Measurements from ENCODE around the gene TEP1. TPM values are rescaled to one million over a fixed set of nuclear protein-coding genes. Genes with fewer than 3 reads are reported as not detected.

Gene TEP1
- total RNA-seq, 1 experiment from 2014 or later = 15.8 TPM

DNA sequence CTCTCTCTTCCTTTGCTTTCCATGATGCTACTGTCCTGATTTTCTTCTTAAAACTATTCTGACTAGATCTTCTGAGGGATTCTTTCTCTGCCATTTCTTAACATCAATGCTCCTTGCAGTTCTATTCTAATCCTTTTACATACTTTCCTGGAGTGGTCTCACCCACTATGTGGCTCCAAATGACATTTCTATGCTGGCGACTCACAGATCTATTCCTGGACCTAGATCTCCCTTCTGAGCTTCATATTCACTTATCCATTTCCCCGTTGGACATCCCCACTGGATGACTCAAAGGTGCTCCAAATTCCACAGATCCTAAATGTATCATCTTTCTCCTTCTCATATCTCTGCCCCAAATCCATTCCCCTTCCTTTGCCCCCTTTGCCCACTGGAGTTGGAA, 4.1 kb downstream of the TEP1 start:
- Histone ChIP-seq H4K20me1 (ENCODE audit: control insufficient read depth, insufficient read depth, insufficient read length) (no peaks in the 10 kb centered on the region), H3K56ac (ENCODE audit: insufficient read length, low read depth, low read length) (no peak overlapping the region), H3K18ac (ENCODE audit: insufficient read length, low read depth, low read length) (no peak overlapping the region), H3K23me2 (ENCODE audit: insufficient read length, low read depth, low read length, poor library complexity, severe bottlenecking) (peaks cover 4% of the 10 kb centered on the region), H3K4ac (ENCODE audit: low read depth, low read length) (no peak overlapping the region), H3K4me1 (ENCODE audit: insufficient read depth, low read length) (no peaks in the 10 kb centered on the region), H2BK5ac (ENCODE audit: insufficient read length, low read length) (no peak overlapping the region), H2AFZ (ENCODE audit: low read length) (no peak overlapping the region), H3K14ac (ENCODE audit: insufficient read depth, low read length) (no peak overlapping the region), H2BK12ac (ENCODE audit: insufficient read length, low read depth, low read length) (no peak overlapping the region), H3T11ph (ENCODE audit: low read length) (no peak overlapping the region), H4K8ac (replicated peaks; ENCODE audit: insufficient read length, low read depth, low read length) (no peak overlapping the region), H2BK120ac (ENCODE audit: low read depth, low read length, poor library complexity, severe bottlenecking) (no peak overlapping the region), H2BK20ac (ENCODE audit: low read depth, low read length, poor library complexity, severe bottlenecking) (no peak overlapping the region), H3K9ac (ENCODE audit: extremely low read depth, insufficient read length, low read length) (no peak overlapping the region), H3K9me3 (ENCODE audit: control insufficient read depth, low read depth, low read length) (no peaks in the 10 kb centered on the region), H3K79me2 (ENCODE audit: insufficient read depth, low read length) (no peaks in the 10 kb centered on the region), H3K4me2 (ENCODE audit: insufficient read depth, insufficient read length, low read length) (no peak overlapping the region), H3K27ac (ENCODE audit: insufficient read length, low read depth, low read length) (no peak overlapping the region), H3K79me1 (ENCODE audit: insufficient read depth, low read depth, low read length, poor library complexity, severe bottlenecking) (no peaks in the 10 kb centered on the region), H3K27me3 (ENCODE audit: insufficient read depth, low read length) (no peaks in the 10 kb centered on the region), H3K23ac (ENCODE audit: insufficient read length, low read depth, low read length) (no peak overlapping the region), H2AK5ac (ENCODE audit: insufficient read length, low read length) (no peak overlapping the region), H2BK15ac (ENCODE audit: low read depth, low read length) (no peak overlapping the region), H4K91ac (ENCODE audit: insufficient read length, low read depth, low read length) (no peak overlapping the region), H4K5ac (ENCODE audit: insufficient read length, low read depth, low read length) (no peak overlapping the region)
- no peak for DNase-seq
- TF ChIP-seq CTCF (conservative IDR thresholded peaks at IDR 0.05) = no peak
- H3K36me3 Mint-ChIP-seq (ENCODE audit: insufficient read depth in 1 of 3, low read depth in 3 of 3) = peaks cover 6 to 34% (median 16%) of the 10 kb centered on the region in 3 experiments; a peak in 6 of 7 replicates
- no peaks in the 10 kb centered on the region for H3K27me3 Mint-ChIP-seq (ENCODE audit: low read depth)
- WGBS (ENCODE audit: extremely low coverage, insufficient read length, low lambda C conversion rate) = no CpG with 5 or more reads among the region's 2 CpGs
- H3K9me3 Mint-ChIP-seq = no peaks in the 10 kb centered on the region
- H3K4me3 Mint-ChIP-seq = no peak overlapping the region
- no peak overlapping the region for H3K27ac Mint-ChIP-seq
- H3K4me1 Mint-ChIP-seq = peaks cover 13 to 14% of the 10 kb centered on the region in 2 experiments
